Esophagus mucosa (tissue), 1 donor: ENCODE data around the gene ZEB1. TPM values are rescaled to one million over a fixed set of nuclear protein-coding genes. Genes with fewer than 3 reads are reported as not detected.
"Not testable (repeated sequence)": the region's sequence is repeated elsewhere in the genome, so short reads cannot be mapped to it uniquely, and the experiment has no call there.

Experiments used
- ATAC-seq: fragments of 200-7000 bp; cut with Tn5 transposase; one replicate; pipeline ENCODE4 v1.9.1; 2020
- total RNA-seq: library from RNA; stranded (reverse); gene quantifications from one replicate; pipeline ENCODE4 v1.2.4, GENCODE V29; 2023
- donor health status: DM: yes; HTN: yes; CAD: no.

The ZEB1 gene
- total RNA-seq, 1 donor from 2014 or later: 5.0 TPM

- ATAC-seq: no peak
Measured at GRCh38 chr10:31515116-31515515, 196.1 kb downstream of the ZEB1 start.

- no peak for ATAC-seq
Measured at GRCh38 chr10:31515819-31516402, 196.9 kb downstream of the ZEB1 start.

GRCh38 chr10:31520986-31521831 is 202.2 kb downstream of the ZEB1 start:
- ATAC-seq: no peak

- no peak for ATAC-seq
Measured at GRCh38 chr10:31522820-31523219, 203.8 kb downstream of the ZEB1 start.

- no peak for ATAC-seq
Measured at GRCh38 chr10:31524460-31524859, 205.4 kb downstream of the ZEB1 start.

GRCh38 chr10:31526178-31526577 is 207.2 kb downstream of the ZEB1 start:
- no peak for ATAC-seq

GRCh38 chr10:31526681-31527080 is 207.7 kb downstream of the ZEB1 start:
- ATAC-seq: no peak

GRCh38 chr10:31528831-31529230 is 209.8 kb downstream of the ZEB1 start:
- no peak for ATAC-seq

- no peak for ATAC-seq
Measured at GRCh38 chr10:31536302-31536701, 217.3 kb downstream of the ZEB1 start.

GRCh38 chr10:31549896-31550295 is 230.9 kb downstream of the ZEB1 start:
- peak; percentile 15 for ATAC-seq

GRCh38 chr10:31554556-31554955 is 235.5 kb downstream of the ZEB1 start:
- no peak for ATAC-seq

GRCh38 chr10:31557854-31558253 is 238.8 kb downstream of the ZEB1 start:
- ATAC-seq: no peak

GRCh38 chr10:31568252-31568861 is 249.3 kb downstream of the ZEB1 start:
- not testable (repeated sequence) for ATAC-seq

- ATAC-seq: no peak
Measured at GRCh38 chr10:31574577-31574976, 255.6 kb downstream of the ZEB1 start.

- no peak for ATAC-seq
Measured at GRCh38 chr10:31578181-31578852, 259.3 kb downstream of the ZEB1 start.

- no peak for ATAC-seq
Measured at GRCh38 chr10:31578951-31579350, 259.9 kb downstream of the ZEB1 start.
